HG02970 (cell line): ENCODE results near the gene RFFL.
"Not testable (repeated sequence)": the region's sequence is repeated elsewhere in the genome, so short reads cannot be mapped to it uniquely, and the experiment has no call there.

Experiments
- ATAC-seq: cut with Tn5 transposase; IDR thresholded peaks from one replicate; pipeline ENCODE4 v1.9.1; 2021; ENCODE audit warnings: mild to moderate bottlenecking, moderate library complexity, moderate number of reproducible peaks; ENCODE audit not compliant: unreplicated experiment, low FRiP score

The RFFL gene

DNA sequence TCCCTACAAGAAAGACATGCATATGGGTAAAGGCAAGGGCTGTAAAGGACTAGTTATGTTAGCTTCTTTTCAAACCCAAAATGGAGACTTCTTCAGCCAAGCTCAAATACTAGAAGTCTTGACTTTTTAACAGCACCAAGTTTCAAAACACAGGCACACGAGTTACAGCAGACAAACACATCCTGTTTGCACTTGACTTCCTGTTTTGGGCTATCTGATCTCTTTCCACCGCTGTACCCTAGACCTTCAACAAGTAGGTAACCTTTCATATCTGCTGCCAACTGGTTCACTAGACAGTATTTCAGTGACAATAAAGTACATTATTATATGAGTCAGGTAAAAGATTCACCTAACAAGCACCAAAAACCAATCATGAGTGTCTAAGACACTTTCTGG is 12.3 kb downstream of the RFFL start:
- ATAC-seq, result no peak

DNA sequence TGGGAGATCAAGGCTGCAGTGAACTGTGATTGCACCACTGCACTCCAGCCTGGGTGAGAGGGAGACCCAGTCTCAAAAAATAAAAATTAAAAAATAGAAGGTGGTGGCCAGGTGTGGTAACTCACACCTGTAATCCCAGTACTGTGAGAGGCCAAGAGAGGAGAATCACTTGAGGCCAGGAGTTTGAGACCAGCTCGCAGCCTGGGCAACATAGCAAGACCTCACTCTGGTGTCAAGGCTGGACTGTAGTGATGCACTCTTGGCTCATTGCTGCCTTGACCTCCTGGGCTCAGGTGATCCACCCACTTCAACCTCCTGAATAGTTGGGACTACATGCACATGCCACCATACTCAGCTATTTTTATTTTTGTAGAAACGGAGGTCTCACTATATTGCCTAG is 13.3 kb downstream of the RFFL start:
- no peak for ATAC-seq

DNA sequence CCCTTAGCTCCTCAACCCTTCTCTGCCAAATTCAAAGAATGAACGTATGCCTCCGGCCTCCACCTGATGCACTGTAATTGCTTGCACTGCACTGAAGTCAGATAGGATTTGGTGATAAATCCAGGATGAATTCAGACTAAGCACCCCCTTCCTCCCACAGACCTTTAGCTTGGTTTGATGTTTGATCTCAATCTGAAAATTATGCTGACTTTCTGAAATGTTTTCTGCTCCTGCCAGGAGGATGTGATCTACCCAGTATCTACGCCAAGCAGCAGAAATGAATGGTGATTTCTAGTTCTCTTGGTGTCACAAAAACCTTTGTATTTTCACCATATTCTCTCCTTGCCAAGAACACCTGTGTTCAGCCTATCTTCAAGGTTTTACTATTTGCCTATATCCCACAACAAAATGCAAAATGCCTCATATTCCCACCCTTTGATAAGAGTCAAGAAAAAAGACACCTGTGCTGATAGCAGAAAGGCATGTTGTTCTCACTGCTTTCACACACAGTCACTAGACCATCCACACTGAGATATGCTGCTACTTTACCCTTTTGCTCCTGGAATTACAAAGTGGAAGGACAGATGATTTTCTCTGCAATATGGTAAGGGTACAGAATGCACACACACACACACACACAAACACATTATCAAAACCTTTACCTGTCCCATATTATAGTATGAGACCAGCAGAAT is 14.7 kb downstream of the RFFL start:
- no peak for ATAC-seq

DNA sequence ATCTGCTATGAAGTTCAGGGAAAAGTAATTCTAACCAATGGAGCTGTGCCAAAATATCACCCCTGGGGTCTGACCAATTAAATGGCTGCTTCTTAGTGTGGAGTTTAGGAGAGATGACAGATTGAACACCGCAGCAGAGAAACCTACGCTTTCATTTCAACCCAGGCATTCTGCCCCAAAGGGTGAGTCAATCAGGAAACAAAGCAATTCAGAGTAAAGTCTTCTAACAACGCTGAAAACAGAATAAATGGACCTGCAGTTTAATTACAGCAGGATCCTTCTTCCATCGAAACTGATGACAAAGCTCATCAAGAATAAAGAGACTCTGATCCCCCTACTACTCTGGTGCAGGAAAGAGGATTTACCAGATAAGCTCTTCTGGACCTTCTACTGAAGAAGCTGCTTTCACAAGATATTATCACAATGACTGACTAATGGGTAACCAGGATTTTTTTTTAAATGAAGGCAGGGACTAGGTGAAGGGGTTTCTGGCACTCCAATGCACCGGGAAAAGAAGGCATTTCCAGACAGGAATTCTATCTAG is 16.7 kb downstream of the RFFL start:
- no peak for ATAC-seq

DNA sequence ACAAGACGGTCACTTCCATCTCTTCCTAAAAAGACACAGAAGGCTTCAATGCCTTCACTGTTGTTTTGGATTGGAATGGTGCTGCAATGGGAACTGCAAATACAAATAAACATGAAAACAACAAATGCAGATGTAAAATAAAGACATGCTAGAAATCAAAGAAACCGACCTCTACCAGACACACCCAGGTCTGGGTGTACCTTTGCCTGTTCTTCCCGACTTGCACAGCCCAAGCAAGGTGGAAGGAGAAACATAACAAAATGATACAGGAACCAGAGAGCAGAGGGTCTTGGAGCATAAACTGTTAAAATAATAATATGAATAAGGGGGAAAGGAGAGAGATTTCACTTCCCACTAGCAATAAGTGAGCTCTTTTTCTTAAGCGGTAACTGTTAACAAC is 17.3 kb downstream of the RFFL start:
- no peak for ATAC-seq

- not testable (repeated sequence) for ATAC-seq
These were observed 18.0 kb downstream of the RFFL start for GRCh38 chr17:35045458-35045979.

DNA sequence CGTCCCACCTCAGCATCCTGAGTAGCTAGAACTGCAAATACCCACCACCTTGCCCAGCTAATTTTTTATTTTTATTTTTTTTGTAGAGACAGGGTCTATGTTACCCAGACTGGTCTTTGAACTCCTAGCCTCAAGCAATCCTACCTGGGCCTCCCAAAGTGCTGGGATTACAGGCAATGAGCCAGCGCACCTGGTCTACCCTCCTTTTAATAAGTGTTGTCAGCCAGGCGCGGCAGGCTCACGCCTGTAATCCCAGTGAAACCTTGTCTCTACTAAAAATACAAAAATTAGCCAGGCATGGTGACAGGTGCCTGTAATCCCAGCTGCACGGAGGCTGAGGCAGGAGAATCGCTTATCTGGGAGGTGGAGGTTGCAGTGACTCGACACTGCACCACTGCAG is 19.3 kb downstream of the RFFL start:
- no peak for ATAC-seq

GRCh38 chr17:35041390-35041789 is 22.1 kb downstream of the RFFL start:
- no peak for ATAC-seq

- ATAC-seq, result no peak
These were observed 25.1 kb downstream of the RFFL start for GRCh38 chr17:35038453-35038852.

DNA sequence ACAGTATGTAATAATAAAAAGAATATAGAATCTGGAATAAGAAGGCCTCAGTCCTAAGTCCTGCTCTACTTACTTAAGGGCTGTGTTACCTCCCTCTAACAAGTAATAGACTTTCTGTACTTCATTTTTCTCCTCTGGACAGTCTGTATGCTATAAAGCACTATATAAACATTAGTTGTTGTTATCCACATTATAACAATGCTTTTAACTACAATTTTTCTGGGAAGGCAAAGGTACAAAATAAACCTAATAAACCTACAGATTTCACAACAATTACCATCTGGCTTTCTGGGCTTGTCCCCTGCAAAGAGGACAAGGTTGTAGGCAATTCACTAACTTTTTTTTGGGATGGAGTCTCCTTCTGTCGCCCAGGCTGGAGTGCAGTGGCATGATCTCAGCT is 32.7 kb downstream of the RFFL start:
- no peak for ATAC-seq

DNA sequence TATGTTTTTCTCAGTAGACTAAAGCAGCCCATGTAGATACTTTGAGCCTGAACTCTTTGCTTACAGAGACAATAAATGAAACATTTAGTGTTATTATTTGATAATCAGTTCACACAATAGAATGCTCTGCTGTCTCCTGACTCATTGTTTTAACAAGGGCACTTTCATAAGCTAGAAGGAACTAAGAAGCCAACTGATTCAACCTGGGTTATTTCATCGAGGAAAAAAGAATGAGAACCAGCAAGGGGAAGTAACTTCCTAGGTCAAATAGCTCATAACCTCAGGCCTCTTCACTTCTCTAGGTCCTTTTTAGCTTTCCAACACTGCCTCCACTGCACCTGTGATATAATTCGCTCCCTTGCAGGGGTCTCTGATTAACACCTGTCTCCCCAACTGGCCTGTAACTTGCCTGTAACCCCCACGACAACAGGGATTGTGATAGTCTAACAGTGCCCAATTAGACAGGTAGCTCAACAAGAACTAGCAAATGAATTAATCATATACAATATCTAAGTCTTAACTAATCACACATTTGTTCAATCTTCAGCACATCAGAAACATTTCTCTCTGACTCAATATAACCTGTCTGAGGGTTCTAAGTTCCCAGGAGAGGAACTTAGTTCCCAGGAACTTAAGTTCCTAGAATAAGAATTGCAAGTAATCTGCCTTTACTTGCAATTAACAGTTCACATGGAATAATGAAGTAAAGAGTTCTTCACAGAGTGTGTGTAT is 34.8 kb downstream of the RFFL start:
- no peak for ATAC-seq

- ATAC-seq, result not testable (repeated sequence)
These were observed 35.4 kb downstream of the RFFL start for GRCh38 chr17:35028097-35028496.

DNA sequence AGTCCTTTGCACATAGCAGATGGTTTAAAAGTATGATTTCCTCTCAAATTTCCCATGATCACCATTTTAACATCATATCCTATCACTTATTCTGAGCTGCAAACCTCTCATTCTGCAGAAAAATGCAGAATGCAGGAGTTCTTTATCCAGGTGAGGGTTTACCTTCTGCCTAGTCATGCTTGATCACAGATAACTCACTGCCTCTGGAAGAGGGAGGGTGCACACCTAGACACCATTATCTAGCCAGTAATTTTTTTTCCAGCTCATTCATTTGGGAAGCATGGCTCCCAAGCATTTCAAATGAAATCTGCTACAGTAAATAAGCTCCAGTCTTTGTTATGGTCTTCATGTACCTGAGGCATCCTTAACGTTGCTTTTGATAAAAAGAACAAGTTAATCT is 38.0 kb downstream of the RFFL start:
- no peak for ATAC-seq

GRCh38 chr17:35023538-35023937 is 40.0 kb downstream of the RFFL start:
- no peak for ATAC-seq

DNA sequence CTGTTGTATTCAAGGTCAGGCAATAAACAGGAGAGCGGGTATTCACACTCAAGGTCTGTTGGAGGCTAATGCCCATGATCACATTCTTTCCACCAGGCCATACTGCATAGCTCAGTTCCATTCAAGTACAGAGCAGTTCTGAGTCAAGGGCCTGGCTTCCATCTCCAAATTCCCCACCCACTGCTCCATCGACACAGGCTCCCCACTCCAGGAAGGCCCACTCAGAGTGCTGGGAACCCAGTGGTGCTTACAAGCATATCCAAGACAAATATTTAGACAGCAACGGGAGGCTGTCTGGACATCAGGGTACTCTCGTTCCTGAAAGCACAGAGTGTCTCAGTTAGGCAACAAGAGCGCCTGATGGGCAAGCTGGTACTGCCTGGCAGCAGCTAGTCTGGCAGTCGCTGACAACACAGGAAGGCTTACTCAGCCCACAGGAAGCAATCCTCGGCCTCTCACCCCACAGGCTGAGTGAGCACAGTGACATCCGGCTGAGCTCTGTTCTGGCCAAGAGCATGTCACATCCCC is 40.9 kb downstream of the RFFL start:
- no peak for ATAC-seq

GRCh38 chr17:35021520-35022380 is 41.8 kb downstream of the RFFL start:
- ATAC-seq, result no peak

- no peak for ATAC-seq
These were observed 43.9 kb downstream of the RFFL start for GRCh38 chr17:35019386-35020179.

GRCh38 chr17:35018814-35019213 is 44.7 kb downstream of the RFFL start:
- ATAC-seq, result no peak

GRCh38 chr17:35017021-35017420 is 46.5 kb downstream of the RFFL start:
- no peak for ATAC-seq

DNA sequence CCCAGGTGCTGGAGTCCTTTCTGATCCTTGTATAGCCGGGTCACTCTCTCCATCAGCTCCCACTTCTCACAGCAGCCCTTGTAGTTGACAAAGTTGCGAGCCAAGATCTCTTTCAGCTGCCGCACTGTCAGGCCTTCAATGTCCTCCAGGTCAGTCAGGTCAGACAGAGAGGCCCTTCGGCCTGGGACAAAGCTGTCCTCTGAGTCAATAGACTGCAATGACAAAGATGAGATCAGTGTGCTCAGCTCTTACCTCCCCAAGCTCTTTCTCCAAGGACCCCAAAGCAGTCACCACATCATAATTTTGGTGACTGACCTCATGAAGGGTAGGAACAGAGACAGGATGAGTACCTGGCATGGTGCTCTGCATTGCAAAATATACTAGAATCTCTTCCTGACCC is 47.1 kb downstream of the RFFL start:
- no peak for ATAC-seq
